Measurements from ENCODE around the gene AFDN. TPM values are rescaled to one million over a fixed set of nuclear protein-coding genes. Genes with fewer than 3 reads are reported as not detected.

The AFDN gene
- total and polyA plus RNA-seq, 2 donors (not counting 1 experiment from before 2014, with no cell fraction given): 21.0 to 57.1 TPM

DNA sequence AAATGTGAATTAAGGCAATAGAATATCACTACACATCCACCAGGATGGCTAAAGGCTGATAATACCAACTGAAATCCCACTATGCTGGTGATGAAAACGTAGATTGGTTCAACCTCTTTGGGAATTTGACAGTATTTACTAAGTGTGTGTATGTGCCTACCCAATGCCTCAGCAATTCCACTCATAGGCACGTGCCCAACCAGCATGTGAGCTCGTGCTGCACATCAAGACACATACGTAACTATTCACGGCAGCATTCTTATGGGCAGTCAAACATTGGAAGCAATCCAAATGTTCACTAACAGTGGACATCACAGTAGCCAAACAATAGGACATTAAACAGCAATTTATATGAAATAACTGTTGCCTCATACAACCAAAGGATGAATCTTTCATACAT, 15.7 kb upstream of the AFDN start:
- no peak overlapping the region for H3K27ac ChIP-seq (ENCODE audit: insufficient read depth, low read length)
- H3K4me3 ChIP-seq (replicated peaks in 1 of 4; ENCODE audit: control extremely low read depth in 1 of 4, insufficient read depth in 1 of 4, low read depth in 3 of 4, low read length in 4 of 4): no peak overlapping the region
- H3K36me3 ChIP-seq (ENCODE audit: control insufficient read depth, insufficient read depth, low read length): no peaks in the 10 kb centered on the region
- no peak for TF ChIP-seq EZH2 (IDR thresholded peaks at IDR 0.05; ENCODE audit: low read length, missing control alignments)
- TF ChIP-seq, protein P1, sequence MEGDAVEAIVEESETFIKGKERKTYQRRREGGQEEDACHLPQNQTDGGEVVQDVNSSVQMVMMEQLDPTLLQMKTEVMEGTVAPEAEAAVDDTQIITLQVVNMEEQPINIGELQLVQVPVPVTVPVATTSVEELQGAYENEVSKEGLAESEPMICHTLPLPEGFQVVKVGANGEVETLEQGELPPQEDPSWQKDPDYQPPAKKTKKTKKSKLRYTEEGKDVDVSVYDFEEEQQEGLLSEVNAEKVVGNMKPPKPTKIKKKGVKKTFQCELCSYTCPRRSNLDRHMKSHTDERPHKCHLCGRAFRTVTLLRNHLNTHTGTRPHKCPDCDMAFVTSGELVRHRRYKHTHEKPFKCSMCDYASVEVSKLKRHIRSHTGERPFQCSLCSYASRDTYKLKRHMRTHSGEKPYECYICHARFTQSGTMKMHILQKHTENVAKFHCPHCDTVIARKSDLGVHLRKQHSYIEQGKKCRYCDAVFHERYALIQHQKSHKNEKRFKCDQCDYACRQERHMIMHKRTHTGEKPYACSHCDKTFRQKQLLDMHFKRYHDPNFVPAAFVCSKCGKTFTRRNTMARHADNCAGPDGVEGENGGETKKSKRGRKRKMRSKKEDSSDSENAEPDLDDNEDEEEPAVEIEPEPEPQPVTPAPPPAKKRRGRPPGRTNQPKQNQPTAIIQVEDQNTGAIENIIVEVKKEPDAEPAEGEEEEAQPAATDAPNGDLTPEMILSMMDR (conservative IDR thresholded peaks at IDR 0.05 in 1 of 2, IDR thresholded peaks at IDR 0.05 in 1 of 2; ENCODE audit: low read depth in 1 of 2, low read length in 2 of 2): no peak
- no peaks in the 10 kb centered on the region for H3K9me3 ChIP-seq (ENCODE audit: control insufficient read depth, insufficient read depth, low read depth, low read length)
- H3K79me2 ChIP-seq (ENCODE audit: control insufficient read depth, insufficient read depth, low read length): no peaks in the 10 kb centered on the region
- H2AFZ ChIP-seq (ENCODE audit: low read length): no peak overlapping the region
- no peak overlapping the region for H3K9ac ChIP-seq (ENCODE audit: insufficient read depth, low read length)
- no peak for DNase-seq (ENCODE audit: low read depth in 2 of 2)
- no peaks in the 10 kb centered on the region for H4K20me1 ChIP-seq (ENCODE audit: control insufficient read depth, extremely low read depth, insufficient read depth, low read length)
- no peaks in the 10 kb centered on the region for H3K4me1 ChIP-seq (ENCODE audit: control insufficient read depth, extremely low read depth, insufficient read depth, low read length)
- H3K27me3 ChIP-seq (ENCODE audit: control insufficient read depth, insufficient read depth, low read length): no peaks in the 10 kb centered on the region
- no peak overlapping the region for H3K4me2 ChIP-seq (ENCODE audit: extremely low read depth, insufficient read depth, low read length)

DNA sequence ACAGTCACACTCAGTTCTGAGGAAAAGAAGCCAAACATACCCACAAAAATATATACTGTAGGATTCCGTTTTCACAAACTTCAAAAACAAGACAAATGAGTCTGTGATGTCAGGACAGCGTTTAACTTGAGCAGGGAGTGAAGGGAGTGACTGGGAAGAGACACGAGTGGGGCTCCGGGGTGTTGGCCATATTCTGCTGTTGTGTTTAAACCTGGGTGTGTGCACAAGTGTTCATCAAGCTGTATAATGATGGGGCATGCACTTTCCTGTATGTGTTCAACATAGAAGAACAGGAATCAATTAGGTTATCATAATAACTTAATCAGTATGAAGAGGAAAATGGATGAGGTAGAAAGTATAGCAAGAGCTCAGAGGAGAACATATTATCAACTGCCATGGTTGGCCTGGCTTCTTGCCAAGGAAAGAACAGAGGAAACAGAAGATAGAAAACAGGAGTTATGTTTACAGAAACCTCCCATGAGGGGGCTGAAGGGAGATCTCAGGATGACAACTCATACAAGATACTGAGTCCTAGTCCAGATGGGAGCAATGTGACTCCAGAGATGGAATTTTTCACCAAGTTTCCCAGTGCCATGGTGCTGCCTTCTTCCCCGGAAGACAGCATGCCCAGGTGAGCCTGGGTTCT, 15.1 kb upstream of the AFDN start:
- no peak for DNase-seq (ENCODE audit: low read depth in 2 of 2)
- H3K4me2 ChIP-seq (ENCODE audit: extremely low read depth, insufficient read depth, low read length): no peak overlapping the region
- no peaks in the 10 kb centered on the region for H3K4me1 ChIP-seq (ENCODE audit: control insufficient read depth, extremely low read depth, insufficient read depth, low read length)
- H3K9me3 ChIP-seq (ENCODE audit: control insufficient read depth, insufficient read depth, low read depth, low read length): no peaks in the 10 kb centered on the region
- no peaks in the 10 kb centered on the region for H4K20me1 ChIP-seq (ENCODE audit: control insufficient read depth, extremely low read depth, insufficient read depth, low read length)
- H3K36me3 ChIP-seq (ENCODE audit: control insufficient read depth, insufficient read depth, low read length): no peaks in the 10 kb centered on the region
- H3K9ac ChIP-seq (ENCODE audit: insufficient read depth, low read length): no peak overlapping the region
- H3K4me3 ChIP-seq (replicated peaks in 1 of 4; ENCODE audit: control extremely low read depth in 1 of 4, insufficient read depth in 1 of 4, low read depth in 3 of 4, low read length in 4 of 4): no peak overlapping the region
- no peak overlapping the region for H2AFZ ChIP-seq (ENCODE audit: low read length)
- H3K27me3 ChIP-seq (ENCODE audit: control insufficient read depth, insufficient read depth, low read length): no peaks in the 10 kb centered on the region
- H3K27ac ChIP-seq (ENCODE audit: insufficient read depth, low read length): no peak overlapping the region
- no peaks in the 10 kb centered on the region for H3K79me2 ChIP-seq (ENCODE audit: control insufficient read depth, insufficient read depth, low read length)
- TF ChIP-seq, protein P1 (conservative IDR thresholded peaks at IDR 0.05 in 1 of 2, IDR thresholded peaks at IDR 0.05 in 1 of 2; ENCODE audit: low read depth in 1 of 2, low read length in 2 of 2): no peak
- no peak for TF ChIP-seq EZH2 (IDR thresholded peaks at IDR 0.05; ENCODE audit: low read length, missing control alignments)

DNA sequence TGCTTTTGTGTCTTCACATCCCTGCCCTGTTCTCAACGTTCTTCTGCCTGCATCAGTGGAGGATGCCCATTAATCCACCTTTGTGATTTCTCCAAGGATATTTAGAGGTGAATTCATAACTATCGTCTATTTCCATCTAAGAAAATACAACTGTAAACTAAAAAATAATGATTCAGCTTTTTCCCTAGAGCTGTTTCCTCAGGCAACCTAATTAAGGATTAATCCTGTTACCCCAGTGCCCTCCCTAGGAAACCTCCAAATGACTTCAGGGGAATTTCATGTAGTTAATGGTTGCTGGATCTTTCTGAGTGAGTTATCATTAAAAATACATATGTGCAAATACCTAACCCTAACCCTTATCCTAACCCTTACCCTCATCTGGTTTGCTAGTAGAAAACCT, 14.6 kb upstream of the AFDN start:
- Histone ChIP-seq H3K36me3 (ENCODE audit: control insufficient read depth, insufficient read depth, low read length) (no peaks in the 10 kb centered on the region), H3K9me3 (ENCODE audit: control insufficient read depth, insufficient read depth, low read depth, low read length) (no peaks in the 10 kb centered on the region), H2AFZ (ENCODE audit: low read length) (no peak overlapping the region), H3K27ac (ENCODE audit: insufficient read depth, low read length) (no peak overlapping the region), H3K79me2 (ENCODE audit: control insufficient read depth, insufficient read depth, low read length) (no peaks in the 10 kb centered on the region), H3K9ac (ENCODE audit: insufficient read depth, low read length) (no peak overlapping the region), H3K4me3 (replicated peaks in 1 of 4; ENCODE audit: control extremely low read depth in 1 of 4, insufficient read depth in 1 of 4, low read depth in 3 of 4, low read length in 4 of 4) (no peak overlapping the region), H4K20me1 (ENCODE audit: control insufficient read depth, extremely low read depth, insufficient read depth, low read length) (no peaks in the 10 kb centered on the region), H3K27me3 (ENCODE audit: control insufficient read depth, insufficient read depth, low read length) (no peaks in the 10 kb centered on the region), H3K4me1 (ENCODE audit: control insufficient read depth, extremely low read depth, insufficient read depth, low read length) (no peaks in the 10 kb centered on the region), H3K4me2 (ENCODE audit: extremely low read depth, insufficient read depth, low read length) (no peak overlapping the region)
- no peak for TF ChIP-seq EZH2 (IDR thresholded peaks at IDR 0.05; ENCODE audit: low read length, missing control alignments)
- TF ChIP-seq, protein P1 (conservative IDR thresholded peaks at IDR 0.05 in 1 of 2, IDR thresholded peaks at IDR 0.05 in 1 of 2; ENCODE audit: low read depth in 1 of 2, low read length in 2 of 2): no peak
- DNase-seq (ENCODE audit: low read depth in 2 of 2): no peak
